Measurements from ENCODE around the gene ATP6V1B1. TPM values are rescaled to one million over a fixed set of nuclear protein-coding genes. Genes with fewer than 3 reads are reported as not detected.

The ATP6V1B1 gene
- total RNA-seq, 2 donors from 2014 or later = not detected

- Mint-ChIP-seq H3K4me3 (no peak overlapping the region), H3K4me1 (peaks cover 2% of the 10 kb centered on the region), H3K27ac (no peak overlapping the region), H3K9me3 (no peaks in the 10 kb centered on the region), H3K27me3 (ENCODE audit: insufficient read depth) (peaks cover 95% of the 10 kb centered on the region), H3K36me3 (ENCODE audit: low read depth) (no peaks in the 10 kb centered on the region)
- peaks cover 99% of the 10 kb centered on the region for H3K27me3 ChIP-seq (ENCODE audit: control insufficient read depth, insufficient read depth, low read length, poor library complexity, severe bottlenecking)
- DNase-seq = peak; percentile 39
- no peak overlapping the region for H3K27ac ChIP-seq (ENCODE audit: low read depth, low read length)
- 60 to 71% methylated on average over 2 to 4 of the region's 4 CpGs for WGBS, 2 experiments (ENCODE audit: insufficient coverage in 1 of 2, insufficient read length in 1 of 2)
- TF ChIP-seq CTCF (conservative IDR thresholded peaks at IDR 0.05) = no peak
- H3K4me3 ChIP-seq (ENCODE audit: low read length) = no peak overlapping the region
- no peaks in the 10 kb centered on the region for H3K36me3 ChIP-seq (ENCODE audit: control insufficient read depth, insufficient read depth, low read length)
- no peak overlapping the region for H3K9ac ChIP-seq (ENCODE audit: extremely low read depth, low read length, poor library complexity, severe bottlenecking)
- H3K4me1 ChIP-seq (ENCODE audit: control insufficient read depth, insufficient read depth, low read length) = no peaks in the 10 kb centered on the region
- no peaks in the 10 kb centered on the region for H3K9me3 ChIP-seq (ENCODE audit: control insufficient read depth, low read length)
Measured at GRCh38 chr2:70966681-70967080, 31.0 kb downstream of the ATP6V1B1 start.

GRCh38 chr2:70967189-70967588 lies 31.5 kb downstream of the ATP6V1B1 start:
- H3K4me3 ChIP-seq (ENCODE audit: low read length) = no peak overlapping the region
- Mint-ChIP-seq H3K4me3 (no peak overlapping the region), H3K36me3 (ENCODE audit: low read depth) (no peaks in the 10 kb centered on the region), H3K27me3 (ENCODE audit: insufficient read depth) (peaks cover 95% of the 10 kb centered on the region), H3K27ac (no peak overlapping the region), H3K4me1 (peaks cover 2% of the 10 kb centered on the region), H3K9me3 (no peaks in the 10 kb centered on the region)
- whole genome bisulfite sequencing, 2 experiments (ENCODE audit: insufficient coverage in 1 of 2, insufficient read length in 1 of 2) = 40% methylated on average over 1 of the region's 4 CpGs; no CpG with 5 or more reads in 1 of the 2 experiments
- no peak for DNase-seq
- no peaks in the 10 kb centered on the region for H3K4me1 ChIP-seq (ENCODE audit: control insufficient read depth, insufficient read depth, low read length)
- H3K27me3 ChIP-seq (ENCODE audit: control insufficient read depth, insufficient read depth, low read length, poor library complexity, severe bottlenecking) = peaks cover 99% of the 10 kb centered on the region
- H3K27ac ChIP-seq (ENCODE audit: low read depth, low read length) = no peak overlapping the region
- no peak overlapping the region for H3K9ac ChIP-seq (ENCODE audit: extremely low read depth, low read length, poor library complexity, severe bottlenecking)
- H3K36me3 ChIP-seq (ENCODE audit: control insufficient read depth, insufficient read depth, low read length) = no peaks in the 10 kb centered on the region
- H3K9me3 ChIP-seq (ENCODE audit: control insufficient read depth, low read length) = no peaks in the 10 kb centered on the region
- no peak for TF ChIP-seq CTCF (conservative IDR thresholded peaks at IDR 0.05)

GRCh38 chr2:70974592-70974991 lies 38.9 kb downstream of the ATP6V1B1 start:
- Mint-ChIP-seq H3K9me3 (no peaks in the 10 kb centered on the region), H3K4me1 (peaks cover 25% of the 10 kb centered on the region), H3K36me3 (ENCODE audit: low read depth) (no peaks in the 10 kb centered on the region), H3K4me3 (no peak overlapping the region), H3K27me3 (ENCODE audit: insufficient read depth) (peaks cover 48% of the 10 kb centered on the region), H3K27ac (no peak overlapping the region)
- Histone ChIP-seq H3K9me3 (ENCODE audit: control insufficient read depth, low read length) (no peaks in the 10 kb centered on the region), H3K27ac (ENCODE audit: low read depth, low read length) (no peak overlapping the region), H3K27me3 (ENCODE audit: control insufficient read depth, insufficient read depth, low read length, poor library complexity, severe bottlenecking) (peaks cover 46% of the 10 kb centered on the region), H3K4me1 (ENCODE audit: control insufficient read depth, insufficient read depth, low read length) (peaks cover 7% of the 10 kb centered on the region), H3K36me3 (ENCODE audit: control insufficient read depth, insufficient read depth, low read length) (no peaks in the 10 kb centered on the region), H3K4me3 (ENCODE audit: low read length) (no peak overlapping the region), H3K9ac (ENCODE audit: extremely low read depth, low read length, poor library complexity, severe bottlenecking) (no peak overlapping the region)
- DNase-seq = no peak
- TF ChIP-seq CTCF (conservative IDR thresholded peaks at IDR 0.05) = no peak
- WGBS, 2 experiments (ENCODE audit: insufficient coverage in 1 of 2, insufficient read length in 1 of 2) = 82 to 96% methylated on average over 3 of the region's 3 CpGs
